NOMO-1 treated with DMSO at 0.1 percent for 48 hours (cell line): ENCODE measurements around the gene FAM107A.
A peak's percentile ranks its signal among the peaks of the same experiment; 100 is the strongest.

ENCODE experiments used
- DNase-seq: peaks from one replicate; lab custom pipeline; 2025; ENCODE audit not compliant: unreplicated experiment; lab: John Stamatoyannopoulos, UW

Gene FAM107A

DNA sequence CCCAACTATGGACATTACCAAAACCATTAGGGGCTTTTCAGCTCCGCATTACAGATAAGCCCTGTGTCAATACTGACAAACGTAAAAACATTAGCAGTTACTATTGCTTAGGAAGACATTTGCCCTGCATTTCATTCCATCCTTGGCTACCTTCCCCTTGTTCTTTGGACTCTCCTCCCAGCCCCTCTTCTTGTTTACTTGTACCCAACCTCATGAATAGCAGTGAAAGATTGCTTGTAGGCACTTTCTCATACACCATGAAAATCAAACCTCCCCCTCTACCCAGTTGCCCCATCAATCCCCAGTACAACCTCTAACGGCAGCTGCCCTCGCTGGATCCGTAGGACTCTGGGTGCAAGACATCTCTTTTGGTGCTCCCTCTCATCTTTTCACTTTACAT lies 16.9 kb upstream of the FAM107A start:
- DNase-seq, result no peak

GRCh38 chr3:58591517-58592510 lies 14.6 kb upstream of the FAM107A start:
- no peak for DNase-seq

- DNase-seq, result no peak
Observed at GRCh38 chr3:58588030-58588614, 10.9 kb upstream of the FAM107A start.

GRCh38 chr3:58586776-58587192 lies 9.6 kb upstream of the FAM107A start:
- no peak for DNase-seq

GRCh38 chr3:58585994-58586393 lies 8.8 kb upstream of the FAM107A start:
- no peak for DNase-seq

DNA sequence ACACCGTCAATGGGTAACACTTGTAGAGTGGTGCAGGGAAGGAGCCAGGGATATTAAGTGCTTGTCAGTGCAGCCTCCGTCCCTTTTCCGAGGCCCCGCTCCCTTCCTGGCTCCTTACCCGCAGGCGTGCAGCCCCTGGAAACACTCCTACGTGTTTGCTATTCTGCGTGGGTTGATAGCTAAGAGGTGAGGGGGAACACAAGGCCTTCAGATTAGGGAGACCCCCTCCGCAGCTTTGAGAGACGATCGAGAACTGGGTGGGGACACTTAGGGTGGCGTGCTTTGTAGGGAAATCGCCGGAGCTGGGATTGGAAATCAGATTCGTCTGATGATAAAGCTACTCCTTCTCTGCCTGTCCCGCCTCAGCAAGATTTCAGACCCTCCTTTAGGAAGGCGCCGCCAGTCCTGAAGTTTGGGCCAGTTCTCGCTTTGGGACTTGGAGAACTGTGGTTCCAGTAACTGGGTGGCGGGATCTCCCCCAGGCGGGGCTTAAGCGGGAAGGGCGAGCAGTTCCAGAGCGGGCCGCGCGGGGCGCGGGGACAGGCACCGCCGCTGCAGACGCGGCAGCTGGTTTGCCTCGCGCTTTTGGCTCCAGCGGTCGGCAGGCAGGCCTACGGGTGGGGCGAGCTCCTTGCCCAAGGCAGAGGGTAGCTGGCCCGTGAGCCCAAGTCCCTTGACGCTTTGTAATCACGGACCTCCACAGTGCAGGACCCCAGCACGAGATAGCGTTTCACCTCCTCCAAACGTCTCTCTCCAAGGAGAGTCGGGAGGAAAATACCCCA lies 8.0 kb upstream of the FAM107A start:
- DNase-seq, result peak; percentile 65

DNA sequence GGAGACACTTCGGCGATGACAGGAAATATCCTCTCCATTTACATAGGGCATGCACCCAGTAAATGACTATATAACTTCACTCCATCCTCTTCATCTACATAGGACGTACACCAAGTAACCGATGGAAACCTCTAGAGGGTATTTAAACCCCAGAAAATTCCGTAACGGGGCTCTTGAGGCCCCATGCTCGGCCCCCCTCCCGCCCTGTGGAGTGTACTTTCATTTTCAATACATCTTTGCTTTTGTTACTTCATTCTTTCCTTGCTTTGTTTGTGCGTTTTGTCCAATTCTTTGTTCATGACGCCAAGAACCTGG lies 7.5 kb upstream of the FAM107A start:
- no peak for DNase-seq

DNA sequence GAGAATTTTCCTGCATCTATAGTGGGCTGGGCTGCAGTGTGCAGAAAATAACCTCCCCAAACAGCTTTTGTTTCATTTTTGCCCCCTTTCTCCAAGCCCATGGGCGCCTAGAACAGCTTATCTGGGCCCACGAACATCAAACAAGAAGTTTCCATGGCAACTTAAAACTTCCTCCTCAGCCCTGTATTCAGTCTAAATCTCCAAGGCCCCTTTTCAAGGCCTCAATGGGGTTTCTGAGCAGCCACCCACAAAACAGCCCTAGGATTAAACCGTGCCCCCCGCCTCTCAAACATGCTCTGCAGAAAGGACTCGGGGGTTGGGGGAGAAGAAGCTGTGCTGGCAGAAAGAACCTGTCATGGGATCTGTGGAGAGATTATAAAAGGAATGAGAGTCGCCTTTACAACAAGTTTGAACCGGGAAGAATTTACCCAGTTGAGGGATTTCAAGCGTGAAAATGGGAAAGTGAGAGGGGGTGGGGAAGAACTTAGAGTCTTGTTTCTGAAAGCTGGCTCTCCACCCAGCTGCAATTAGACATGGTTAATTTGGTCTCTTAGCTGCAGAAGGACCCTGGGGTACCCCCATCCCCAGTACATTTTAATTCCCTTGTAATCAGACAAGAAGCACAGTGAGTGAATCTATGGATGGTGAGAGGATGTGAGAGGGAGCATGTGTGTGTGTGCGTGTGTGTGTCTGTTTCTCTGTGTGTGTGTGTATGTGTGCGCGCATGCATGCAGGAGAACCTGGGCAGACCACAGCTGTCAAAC lies 4.3 kb upstream of the FAM107A start:
- DNase-seq, result no peak

GRCh38 chr3:58580826-58581327 lies 3.7 kb upstream of the FAM107A start:
- DNase-seq, result no peak

DNA sequence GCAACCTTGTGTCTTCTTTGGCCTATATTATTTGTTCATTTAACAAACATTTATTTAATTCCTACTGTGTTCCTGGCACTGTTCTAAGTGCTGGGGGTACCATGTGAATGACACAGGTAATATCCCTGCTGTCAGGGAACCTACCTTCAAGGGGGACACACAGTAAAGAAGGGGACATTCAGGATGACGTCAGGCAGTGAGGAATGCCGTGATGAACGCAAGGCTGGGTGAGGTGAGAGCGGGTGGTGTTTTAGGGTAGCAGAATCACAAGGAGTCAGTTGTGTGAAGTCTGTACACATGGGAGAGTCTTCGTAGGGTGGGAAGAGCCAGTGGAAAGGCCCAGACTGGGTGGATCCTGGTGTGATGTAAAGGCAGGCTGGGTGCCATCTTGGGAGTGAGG lies 1.7 kb upstream of the FAM107A start:
- DNase-seq, result no peak

GRCh38 chr3:58576716-58577115 lies 475 bp downstream of the FAM107A start:
- no peak for DNase-seq

GRCh38 chr3:58575971-58576652 lies 1.1 kb downstream of the FAM107A start:
- DNase-seq, result no peak

GRCh38 chr3:58574682-58575081 lies 2.5 kb downstream of the FAM107A start:
- DNase-seq, result no peak

GRCh38 chr3:58574106-58574505 lies 3.1 kb downstream of the FAM107A start:
- DNase-seq, result no peak

DNA sequence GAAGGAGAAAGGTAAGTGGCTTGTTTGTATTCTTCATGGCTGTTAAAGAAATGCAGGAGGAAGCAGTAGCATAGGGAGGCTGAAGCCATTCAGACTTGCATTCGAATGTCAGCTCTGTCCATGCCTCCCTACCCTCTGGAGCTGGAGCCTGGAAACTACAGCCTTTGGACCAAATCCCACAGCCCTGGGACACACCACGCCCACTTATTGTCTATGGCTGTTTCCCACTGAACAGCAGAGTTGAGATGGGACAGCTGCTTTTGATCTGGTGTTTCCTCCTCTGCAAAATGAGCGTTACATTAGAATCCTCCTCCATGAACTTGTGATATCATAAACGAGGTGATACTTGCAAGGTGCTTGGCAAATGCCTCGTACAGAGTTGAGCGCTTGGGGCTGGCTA lies 3.6 kb downstream of the FAM107A start:
- no peak for DNase-seq

DNA sequence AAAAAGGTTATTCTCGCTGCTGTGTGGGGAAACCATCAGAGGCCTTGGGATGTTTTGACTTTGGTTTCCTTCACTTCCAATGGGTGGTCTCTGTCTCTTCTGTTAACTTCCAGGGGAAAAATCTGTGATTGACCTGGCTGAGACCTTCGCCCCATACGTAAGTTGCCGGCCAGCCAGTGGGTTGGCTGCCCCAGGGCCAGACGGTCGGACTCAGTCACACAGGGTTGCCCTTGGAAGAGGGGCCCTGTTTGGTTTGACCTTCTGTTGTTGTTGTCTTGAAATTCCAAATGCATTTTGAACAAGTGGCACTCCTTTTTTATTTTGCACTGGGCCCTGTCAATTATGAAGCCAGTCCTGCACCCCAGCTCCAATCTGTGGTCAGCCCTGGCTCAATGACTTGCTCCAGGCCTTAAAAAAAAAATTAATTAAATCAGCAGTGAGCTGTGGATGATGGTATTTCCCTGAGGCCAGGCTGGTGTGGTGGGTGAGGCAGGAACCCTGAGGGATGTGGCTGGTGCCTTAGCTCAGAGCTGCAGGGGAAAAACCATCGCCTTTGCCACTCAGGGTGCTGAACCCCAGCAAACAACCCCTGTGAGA lies 4.5 kb downstream of the FAM107A start:
- DNase-seq, result no peak

DNA sequence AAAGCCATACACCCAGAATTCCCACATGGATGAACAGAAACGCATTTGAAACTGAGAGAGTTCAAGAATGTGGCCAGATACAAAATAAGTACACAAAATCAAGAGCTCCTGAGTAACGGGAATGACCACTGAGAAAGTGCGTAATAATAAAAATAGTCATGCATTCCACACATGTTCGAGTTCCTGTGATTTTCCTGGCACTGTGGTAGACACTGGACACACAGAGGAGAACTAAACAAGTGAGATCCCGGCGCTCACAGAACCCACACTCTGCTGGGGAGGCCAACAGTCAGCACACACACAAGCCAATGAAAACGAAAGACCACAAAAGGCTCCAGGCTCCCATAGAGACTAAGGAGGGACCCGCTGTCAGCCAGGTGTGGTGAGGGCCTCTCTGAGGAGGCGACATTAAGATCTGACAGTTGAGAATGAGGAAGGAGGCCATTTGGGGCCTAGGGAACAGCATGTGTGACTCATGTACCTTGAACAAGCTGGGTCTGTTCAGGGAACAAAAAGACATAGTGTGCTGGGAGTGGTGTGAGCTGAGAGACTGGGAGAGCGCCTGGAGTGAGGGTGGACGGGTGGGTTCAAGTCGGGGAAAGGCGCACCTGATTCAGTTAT lies 5.1 kb downstream of the FAM107A start:
- DNase-seq, result peak; percentile 20

GRCh38 chr3:58570851-58571250 lies 6.3 kb downstream of the FAM107A start:
- DNase-seq, result no peak

GRCh38 chr3:58569287-58570001 lies 7.7 kb downstream of the FAM107A start:
- no peak for DNase-seq
